ENCODE results near the gene TMX2. TPM values are rescaled to one million over a fixed set of nuclear protein-coding genes. Genes with fewer than 3 reads are reported as not detected.
A peak's percentile ranks its signal among the peaks of the same experiment; 100 is the strongest.

Gene TMX2
- total and polyA plus RNA-seq, 9 of the 15 experiments (the other 6 are each of a cell fraction or from before 2014, with no cell fraction given) = 176 to 433 (median 227) TPM

DNA sequence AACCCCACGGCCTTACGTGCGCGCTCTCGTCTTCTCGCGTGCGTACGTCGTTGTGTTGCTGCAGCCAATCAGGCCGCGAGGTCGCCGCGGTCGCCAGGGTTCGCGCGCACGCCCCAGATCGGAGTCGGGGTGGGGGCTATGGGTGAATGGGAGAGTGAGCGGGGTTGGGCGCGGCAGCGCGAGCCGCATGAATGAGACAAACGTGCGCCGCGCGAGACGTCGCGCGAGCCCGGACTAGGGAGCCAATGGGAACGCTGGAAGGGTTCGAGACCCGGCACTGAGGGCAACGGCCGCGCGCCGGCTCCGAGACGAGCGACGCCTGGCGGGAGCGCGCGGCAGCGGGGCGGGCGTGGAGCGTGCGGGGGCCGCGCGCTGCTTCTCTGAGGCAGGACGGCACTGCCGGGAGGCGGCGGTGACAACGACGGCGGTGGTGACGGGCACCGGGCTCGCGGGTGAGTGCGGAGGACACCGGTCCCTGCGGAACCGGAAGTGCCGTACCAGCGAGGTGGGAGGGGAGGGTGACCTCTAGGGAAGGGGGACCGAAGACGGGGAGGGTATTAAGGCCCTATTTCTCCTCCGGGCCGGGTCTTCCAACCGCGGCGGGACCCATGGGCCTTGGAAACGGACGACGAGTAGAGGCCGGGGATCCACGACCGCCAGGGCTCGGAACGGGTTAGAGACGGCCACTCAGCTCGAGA, 44.5 kb upstream of the TMX2 start, which contains the start of gene ZDHHC5 (continued):
- TF ChIP-seq, protein P1, sequence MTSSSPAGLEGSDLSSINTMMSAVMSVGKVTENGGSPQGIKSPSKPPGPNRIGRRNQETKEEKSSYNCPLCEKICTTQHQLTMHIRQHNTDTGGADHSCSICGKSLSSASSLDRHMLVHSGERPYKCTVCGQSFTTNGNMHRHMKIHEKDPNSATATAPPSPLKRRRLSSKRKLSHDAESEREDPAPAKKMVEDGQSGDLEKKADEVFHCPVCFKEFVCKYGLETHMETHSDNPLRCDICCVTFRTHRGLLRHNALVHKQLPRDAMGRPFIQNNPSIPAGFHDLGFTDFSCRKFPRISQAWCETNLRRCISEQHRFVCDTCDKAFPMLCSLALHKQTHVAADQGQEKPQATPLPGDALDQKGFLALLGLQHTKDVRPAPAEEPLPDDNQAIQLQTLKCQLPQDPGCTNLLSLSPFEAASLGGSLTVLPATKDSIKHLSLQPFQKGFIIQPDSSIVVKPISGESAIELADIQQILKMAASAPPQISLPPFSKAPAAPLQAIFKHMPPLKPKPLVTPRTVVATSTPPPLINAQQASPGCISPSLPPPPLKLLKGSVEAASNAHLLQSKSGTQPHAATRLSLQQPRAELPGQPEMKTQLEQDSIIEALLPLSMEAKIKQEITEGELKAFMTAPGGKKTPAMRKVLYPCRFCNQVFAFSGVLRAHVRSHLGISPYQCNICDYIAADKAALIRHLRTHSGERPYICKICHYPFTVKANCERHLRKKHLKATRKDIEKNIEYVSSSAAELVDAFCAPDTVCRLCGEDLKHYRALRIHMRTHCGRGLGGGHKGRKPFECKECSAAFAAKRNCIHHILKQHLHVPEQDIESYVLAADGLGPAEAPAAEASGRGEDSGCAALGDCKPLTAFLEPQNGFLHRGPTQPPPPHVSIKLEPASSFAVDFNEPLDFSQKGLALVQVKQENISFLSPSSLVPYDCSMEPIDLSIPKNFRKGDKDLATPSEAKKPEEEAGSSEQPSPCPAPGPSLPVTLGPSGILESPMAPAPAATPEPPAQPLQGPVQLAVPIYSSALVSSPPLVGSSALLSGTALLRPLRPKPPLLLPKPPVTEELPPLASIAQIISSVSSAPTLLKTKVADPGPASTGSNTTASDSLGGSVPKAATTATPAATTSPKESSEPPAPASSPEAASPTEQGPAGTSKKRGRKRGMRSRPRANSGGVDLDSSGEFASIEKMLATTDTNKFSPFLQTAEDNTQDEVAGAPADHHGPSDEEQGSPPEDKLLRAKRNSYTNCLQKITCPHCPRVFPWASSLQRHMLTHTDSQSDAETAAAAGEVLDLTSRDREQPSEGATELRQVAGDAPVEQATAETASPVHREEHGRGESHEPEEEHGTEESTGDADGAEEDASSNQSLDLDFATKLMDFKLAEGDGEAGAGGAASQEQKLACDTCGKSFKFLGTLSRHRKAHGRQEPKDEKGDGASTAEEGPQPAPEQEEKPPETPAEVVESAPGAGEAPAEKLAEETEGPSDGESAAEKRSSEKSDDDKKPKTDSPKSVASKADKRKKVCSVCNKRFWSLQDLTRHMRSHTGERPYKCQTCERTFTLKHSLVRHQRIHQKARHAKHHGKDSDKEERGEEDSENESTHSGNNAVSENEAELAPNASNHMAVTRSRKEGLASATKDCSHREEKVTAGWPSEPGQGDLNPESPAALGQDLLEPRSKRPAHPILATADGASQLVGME (CRISPR knock-in tag; IDR thresholded peaks at IDR 0.05) = 0 out of 2 replicates have a peak, but pooled peaks have one; percentile 19
- no peak for TF ChIP-seq NR0B1 (IDR thresholded peaks at IDR 0.05; ENCODE audit: partially characterized antibody)
- TF ChIP-seq ATF6 (CRISPR knock-in tag; IDR thresholded peaks at IDR 0.05) = no peak; the same call in 1 of the 2 replicates
- TF ChIP-seq NR4A1 (CRISPR knock-in tag; IDR thresholded peaks at IDR 0.05) = no peak
- TF ChIP-seq NR4A1 (tag; IDR thresholded peaks at IDR 0.05) = peak; percentile 90
- TF ChIP-seq NCOA6 (IDR thresholded peaks at IDR 0.05) = peak; percentile 90; the same call in 1 of the 2 replicates
- TF ChIP-seq ZMIZ1 (IDR thresholded peaks at IDR 0.05; ENCODE audit: low read depth in 2 of 2, low read length in 2 of 2) = peak in 1 of 2 experiments; percentile 65; a peak in 1 of 4 replicates
- TF ChIP-seq E2F6 (IDR thresholded peaks at IDR 0.05; ENCODE audit: borderline replicate concordance in 1 of 2, extremely low read depth in 1 of 2, insufficient read depth in 1 of 2, insufficient read length in 1 of 2, low read depth in 1 of 2, low read length in 1 of 2, poor library complexity in 1 of 2, severe bottlenecking in 1 of 2) = peak; percentile 76 to 84
- 0 out of 4 replicates have a peak, but pooled peaks of 1 of the 2 experiments have one; percentile 16 for TF ChIP-seq TBL1XR1 (IDR thresholded peaks at IDR 0.05; ENCODE audit: low read length in 2 of 2)
- TF ChIP-seq DIDO1 (tag; IDR thresholded peaks at IDR 0.05; ENCODE audit: low read depth) = no peak
- TF ChIP-seq BDP1 (IDR thresholded peaks at IDR 0.05; ENCODE audit: insufficient read depth, insufficient read length) = no peak
